Mesenchymal stem cell (in vitro differentiated cells and primary cell): ENCODE measurements around the gene DEFB132.

Experiments
- DNase-seq: peaks from one replicate; pipeline ENCODE4 v3.0.0-alpha.2; 2013
- H2AFZ ChIP-seq: one replicate; pipeline ENCODE4 v1.6.1; 2013; ENCODE audit warnings: low read depth, mild to moderate bottlenecking, control low read depth, inconsistent platforms, low read length, moderate library complexity
- H2AK5ac ChIP-seq: 2 replicates; pipeline ENCODE4 v1.6.1; 2013; ENCODE audit warnings: low read length, moderate library complexity, mild to moderate bottlenecking, inconsistent platforms; ENCODE audit not compliant: severe bottlenecking
- H2BK120ac ChIP-seq: one replicate; pipeline ENCODE4 v1.6.1; 2013; ENCODE audit warnings: low read depth, mild to moderate bottlenecking, inconsistent platforms, low read length, moderate library complexity
- H2BK12ac ChIP-seq, 2 experiments: one replicate each; pipeline ENCODE4 v1.6.1; 2013; ENCODE audit warnings: inconsistent platforms in 2 of 2, low read length in 2 of 2, mild to moderate bottlenecking in 2 of 2, moderate library complexity in 2 of 2, control low read depth in 1 of 2
- H2BK15ac ChIP-seq: one replicate; pipeline ENCODE4 v1.6.1; 2013; ENCODE audit warnings: mild to moderate bottlenecking, low read depth, inconsistent platforms; ENCODE audit not compliant: poor library complexity, severe bottlenecking
- H2BK5ac ChIP-seq: 2 replicates; pipeline ENCODE4 v1.6.1; 2013; ENCODE audit warnings: low read depth, mild to moderate bottlenecking, low read length, control low read depth, inconsistent platforms; ENCODE audit not compliant: poor library complexity, severe bottlenecking
- H3K14ac ChIP-seq, 2 experiments: one replicate each; pipeline ENCODE4 v1.6.1; 2013; ENCODE audit warnings: inconsistent platforms in 2 of 2, low read length in 2 of 2, control low read depth in 1 of 2, mild to moderate bottlenecking in 1 of 2, moderate library complexity in 1 of 2
- H3K18ac ChIP-seq, 2 experiments: one replicate each; pipeline ENCODE4 v1.6.1; 2013; ENCODE audit warnings: inconsistent platforms in 2 of 2, low read length in 2 of 2, control low read depth in 1 of 2, low read depth in 1 of 2, mild to moderate bottlenecking in 1 of 2
- H3K23ac ChIP-seq, 2 experiments: one replicate each; pipeline ENCODE4 v1.6.1; 2013; ENCODE audit warnings: inconsistent platforms in 2 of 2, low read length in 2 of 2, mild to moderate bottlenecking in 2 of 2, moderate library complexity in 2 of 2, control low read depth in 1 of 2
- H3K27ac ChIP-seq: 2 replicates; pipeline ENCODE4 v1.5.1; 2013; ENCODE audit warnings: mild to moderate bottlenecking, moderate library complexity, low read length, control low read depth, inconsistent platforms; ENCODE audit not compliant: poor library complexity, severe bottlenecking
- H3K27me3 ChIP-seq, 2 experiments: 2 replicates each; pipeline versions ENCODE4 v1.6.1 to v1.7.0; 2013; ENCODE audit warnings: low read length in 2 of 2, mild to moderate bottlenecking in 2 of 2, moderate library complexity in 2 of 2, control low read depth in 1 of 2, inconsistent platforms in 1 of 2; ENCODE audit not compliant: control insufficient read depth in 1 of 2, insufficient read depth in 1 of 2
- H3K36me3 ChIP-seq, 2 experiments: 2 replicates each; pipeline versions ENCODE4 v1.6.1 to v1.7.0; 2013; ENCODE audit warnings: low read length in 2 of 2, control low read depth in 1 of 2, inconsistent platforms in 1 of 2, low read depth in 1 of 2, mild to moderate bottlenecking in 1 of 2; ENCODE audit not compliant: insufficient read depth in 2 of 2, control insufficient read depth in 1 of 2
- H3K4ac ChIP-seq, 2 experiments: one replicate each; pipeline ENCODE4 v1.6.1; 2013; ENCODE audit warnings: inconsistent platforms in 2 of 2, low read length in 2 of 2, mild to moderate bottlenecking in 2 of 2, moderate library complexity in 2 of 2, control low read depth in 1 of 2, low read depth in 1 of 2
- H3K4me1 ChIP-seq: 2 replicates; pipeline ENCODE4 v1.6.1; 2013; ENCODE audit warnings: low read depth, low read length, control low read depth; ENCODE audit not compliant: control insufficient read depth, insufficient read depth
- H3K4me2 ChIP-seq: 2 replicates; pipeline ENCODE4 v1.6.1; 2013; ENCODE audit warnings: low read length, mild to moderate bottlenecking, inconsistent platforms; ENCODE audit not compliant: poor library complexity, severe bottlenecking
- H3K4me3 ChIP-seq, 2 experiments: 2 replicates each; pipeline versions ENCODE4 v1.5.1 to v1.7.0; 2013; ENCODE audit warnings: low read length in 2 of 2, mild to moderate bottlenecking in 2 of 2, control low read depth in 1 of 2, low read depth in 1 of 2; ENCODE audit not compliant: insufficient read depth in 1 of 2
- H3K79me1 ChIP-seq: replicated peaks from 2 replicates; pipeline ENCODE4 v1.6.1; 2013; ENCODE audit warnings: mild to moderate bottlenecking, control low read depth, low read length, inconsistent platforms; ENCODE audit not compliant: poor library complexity, severe bottlenecking
- H3K9ac ChIP-seq: 2 replicates; pipeline ENCODE4 v1.7.0; 2013; ENCODE audit warnings: mild to moderate bottlenecking, low read length, moderate library complexity
- H3K9me3 ChIP-seq: 2 replicates; pipeline ENCODE4 v1.7.0; 2013; ENCODE audit warnings: mild to moderate bottlenecking, low read length; ENCODE audit not compliant: control insufficient read depth
- H4K8ac ChIP-seq: one replicate; pipeline ENCODE4 v1.6.1; 2013; ENCODE audit warnings: inconsistent platforms, mild to moderate bottlenecking, low read length, moderate library complexity
- H4K91ac ChIP-seq: one replicate; pipeline ENCODE4 v1.6.1; 2013; ENCODE audit warnings: mild to moderate bottlenecking, low read length, inconsistent platforms
- WGBS: methylation state at CpG from one replicate; pipeline ENCODE4 v1.1.7; 2013; ENCODE audit warnings: mixed read lengths; 5-methylcytosine and 5-hydroxymethylcytosine counted together

The DEFB132 gene

DNA sequence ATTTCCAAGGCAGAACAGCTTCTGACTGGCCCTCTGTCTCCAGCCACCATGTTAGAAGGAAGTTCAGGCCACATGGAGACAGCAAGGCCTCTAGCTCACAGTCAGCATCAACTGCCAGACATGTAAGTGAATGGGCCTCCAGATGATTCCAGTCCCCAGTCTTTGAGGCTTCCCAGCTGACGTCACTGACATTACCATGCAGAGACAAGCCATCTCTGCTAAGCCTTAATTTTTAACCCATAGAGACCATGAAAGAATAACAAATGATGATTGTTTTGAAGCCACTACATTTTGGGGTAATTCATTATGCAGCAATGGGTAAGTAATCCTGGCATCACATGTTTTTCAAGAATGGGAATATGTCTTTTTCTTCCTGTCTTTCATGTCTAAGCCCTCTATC is 41.7 kb upstream of the DEFB132 start:
- Histone ChIP-seq H3K23ac (no peak overlapping the region), H3K14ac (no peak overlapping the region), H2BK5ac (no peak overlapping the region), H2BK120ac (no peak overlapping the region), H2BK12ac (no peak overlapping the region), H3K4me1 (no peaks in the 10 kb centered on the region), H2AK5ac (no peak overlapping the region), H3K27me3 (peaks cover 15 to 40% of the 10 kb centered on the region in 2 experiments), H3K36me3 (no peaks in the 10 kb centered on the region), H3K4ac (no peak overlapping the region), H3K4me2 (no peak overlapping the region), H3K9ac (no peak overlapping the region), H4K91ac (no peak overlapping the region), H3K79me1 (no peaks in the 10 kb centered on the region), H3K18ac (no peak overlapping the region), H2BK15ac (no peak overlapping the region), H4K8ac (no peak overlapping the region), H3K27ac (no peak overlapping the region), H3K4me3 (no peak overlapping the region), H2AFZ (no peak overlapping the region), H3K9me3 (no peaks in the 10 kb centered on the region)
- no CpG with 5 or more reads among the region's 1 CpG for WGBS
- no peak for DNase-seq

- no peak overlapping the region for H3K18ac ChIP-seq
- H2BK15ac ChIP-seq = no peak overlapping the region
- no peak overlapping the region for H2BK12ac ChIP-seq
- H2AFZ ChIP-seq = no peak overlapping the region
- no peak overlapping the region for H2BK120ac ChIP-seq
- H3K4me3 ChIP-seq = no peak overlapping the region
- H3K4me1 ChIP-seq = no peaks in the 10 kb centered on the region
- H3K4me2 ChIP-seq = no peak overlapping the region
- no CpG with 5 or more reads among the region's 1 CpG for WGBS
- H3K9ac ChIP-seq = no peak overlapping the region
- H3K23ac ChIP-seq = no peak overlapping the region
- peaks cover 2 to 42% of the 10 kb centered on the region in 2 experiments for H3K27me3 ChIP-seq
- H3K79me1 ChIP-seq = no peaks in the 10 kb centered on the region
- DNase-seq = no peak
- no peak overlapping the region for H3K4ac ChIP-seq
- no peak overlapping the region for H3K14ac ChIP-seq
- H3K9me3 ChIP-seq = no peaks in the 10 kb centered on the region
- no peaks in the 10 kb centered on the region for H3K36me3 ChIP-seq
- H2AK5ac ChIP-seq = no peak overlapping the region
- no peak overlapping the region for H4K8ac ChIP-seq
- no peak overlapping the region for H2BK5ac ChIP-seq
- no peak overlapping the region for H3K27ac ChIP-seq
- no peak overlapping the region for H4K91ac ChIP-seq
These were observed 40.3 kb upstream of the DEFB132 start for GRCh38 chr20:217266-217665.

DNA sequence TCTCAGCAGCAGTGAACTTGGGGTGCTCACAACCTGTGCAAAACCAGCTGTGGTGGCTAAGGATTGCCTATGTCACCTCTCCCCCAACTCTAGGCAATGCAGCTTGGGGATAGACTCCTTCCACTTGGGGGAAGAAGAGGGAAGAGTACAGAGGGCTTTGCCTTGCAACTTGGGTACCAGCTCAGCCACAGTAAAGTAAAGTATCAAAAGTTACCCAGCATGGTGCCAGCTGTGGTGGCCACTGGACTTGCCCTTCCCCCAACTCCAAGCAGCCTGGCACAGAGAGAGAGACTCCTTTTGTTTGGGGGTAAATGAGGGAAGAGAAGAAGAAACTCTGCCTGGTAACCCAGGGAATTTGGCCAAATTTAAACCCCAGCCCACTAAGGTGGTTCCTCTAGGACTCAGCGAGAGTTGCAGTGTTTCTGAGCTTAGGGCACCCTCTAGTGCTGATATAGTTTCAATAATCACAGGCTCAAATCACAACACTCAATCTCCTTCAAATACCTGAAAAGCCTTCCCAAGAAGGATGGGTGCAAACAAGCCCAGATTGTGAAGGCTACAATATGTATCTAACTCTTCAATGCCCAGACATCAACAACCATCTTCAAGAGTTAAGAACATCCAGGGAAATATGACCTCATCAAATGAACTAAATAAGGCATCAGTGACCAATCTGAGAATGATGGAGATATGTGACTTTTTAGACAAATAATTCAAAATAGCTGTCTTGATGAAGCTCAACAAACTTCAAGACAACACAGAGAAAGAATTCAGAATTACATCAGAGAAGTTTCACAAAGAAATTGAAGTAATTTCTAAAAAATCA is 38.0 kb upstream of the DEFB132 start:
- no peak overlapping the region for H3K14ac ChIP-seq
- H2AK5ac ChIP-seq = no peak overlapping the region
- H3K18ac ChIP-seq = no peak overlapping the region
- no peak overlapping the region for H3K9ac ChIP-seq
- H3K79me1 ChIP-seq = no peaks in the 10 kb centered on the region
- H3K4me3 ChIP-seq = no peak overlapping the region
- H3K23ac ChIP-seq = no peak overlapping the region
- no peak overlapping the region for H2BK120ac ChIP-seq
- H2BK5ac ChIP-seq = no peak overlapping the region
- no peak overlapping the region for H2AFZ ChIP-seq
- no peak overlapping the region for H2BK12ac ChIP-seq
- H3K4ac ChIP-seq = no peak overlapping the region
- 39% methylated on average over 1 of the region's 1 CpG for WGBS
- H3K9me3 ChIP-seq = no peaks in the 10 kb centered on the region
- H3K4me1 ChIP-seq = no peaks in the 10 kb centered on the region
- peaks cover 6 to 49% of the 10 kb centered on the region in 2 experiments for H3K27me3 ChIP-seq
- DNase-seq = peak; percentile 26
- H4K91ac ChIP-seq = no peak overlapping the region
- no peak overlapping the region for H4K8ac ChIP-seq
- no peaks in the 10 kb centered on the region for H3K36me3 ChIP-seq
- no peak overlapping the region for H3K4me2 ChIP-seq
- no peak overlapping the region for H3K27ac ChIP-seq
- H2BK15ac ChIP-seq = no peak overlapping the region

DNA sequence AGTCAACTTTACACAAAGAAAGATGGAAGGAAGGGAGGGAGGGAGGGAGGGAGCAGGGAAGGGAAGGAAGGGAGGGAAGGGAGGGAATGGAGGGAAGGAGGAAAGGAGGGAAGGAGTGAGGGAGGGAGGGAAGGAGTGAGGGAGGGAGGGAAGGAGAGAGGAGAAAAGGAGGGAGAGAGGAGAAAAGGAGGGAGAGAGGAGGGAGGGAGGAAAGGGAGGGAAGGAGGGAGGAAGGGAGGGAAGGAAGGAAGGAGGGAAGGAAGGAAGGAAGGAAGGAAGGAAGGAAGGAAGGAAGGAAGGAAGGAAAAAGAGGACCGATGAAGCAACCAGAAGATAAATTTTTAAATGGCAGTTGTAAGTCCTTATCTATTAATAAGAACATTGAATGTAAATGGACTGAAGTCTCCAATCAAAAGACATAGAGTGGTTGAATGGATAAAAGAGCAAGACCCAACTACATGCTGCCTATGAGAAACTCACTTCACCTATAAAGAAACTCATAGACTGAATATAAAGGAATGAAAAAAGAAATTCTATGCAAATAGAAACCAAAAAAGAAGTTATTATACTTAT is 36.2 kb upstream of the DEFB132 start:
- no peak overlapping the region for H3K27ac ChIP-seq
- no peak for DNase-seq
- H4K91ac ChIP-seq = no peak overlapping the region
- H3K4me3 ChIP-seq = no peak overlapping the region
- H3K23ac ChIP-seq = no peak overlapping the region
- no peak overlapping the region for H3K4ac ChIP-seq
- H2AK5ac ChIP-seq = no peak overlapping the region
- no peak overlapping the region for H2BK15ac ChIP-seq
- H2BK12ac ChIP-seq = no peak overlapping the region
- no peak overlapping the region for H2BK120ac ChIP-seq
- no peaks in the 10 kb centered on the region for H3K9me3 ChIP-seq
- no CpG with 5 or more reads among the region's 1 CpG for WGBS
- H3K36me3 ChIP-seq = no peaks in the 10 kb centered on the region
- H3K4me2 ChIP-seq = no peak overlapping the region
- no peak overlapping the region for H2AFZ ChIP-seq
- H3K4me1 ChIP-seq = no peaks in the 10 kb centered on the region
- H3K18ac ChIP-seq = no peak overlapping the region
- peaks cover 6 to 53% of the 10 kb centered on the region in 2 experiments for H3K27me3 ChIP-seq
- no peak overlapping the region for H3K14ac ChIP-seq
- no peak overlapping the region for H2BK5ac ChIP-seq
- no peak overlapping the region for H4K8ac ChIP-seq
- no peaks in the 10 kb centered on the region for H3K79me1 ChIP-seq
- H3K9ac ChIP-seq = no peak overlapping the region
